WERI-Rb-1 (cell line): ENCODE results near the gene B4GALT2.

Source experiments
- DNase-seq: peaks from one replicate; pipeline ENCODE4 v3.0.0-alpha.2; 2020
- H3K27ac ChIP-seq: fragments of 250-450 bp; sonication (Bioruptor Pico); 2 replicates; pipeline ENCODE4 v1.5.1; 2020; ENCODE audit warnings: mild to moderate bottlenecking, moderate library complexity
- H3K27me3 ChIP-seq: fragments of 250-450 bp; sonication (Bioruptor Pico); 2 replicates; pipeline ENCODE4 v1.5.1; 2021; ENCODE audit warnings: mild to moderate bottlenecking, low read depth, moderate library complexity; ENCODE audit not compliant: insufficient read depth, severe bottlenecking
- H3K36me3 ChIP-seq: fragments of 250-450 bp; sonication (Bioruptor Pico); 2 replicates; pipeline ENCODE4 v1.5.1; 2020; ENCODE audit warnings: mild to moderate bottlenecking, moderate library complexity
- H3K4me3 ChIP-seq: 2 replicates; pipeline ENCODE4 v1.5.1; 2011; ENCODE audit warnings: low read depth, mild to moderate bottlenecking, control low read depth, low read length
- H3K9me3 ChIP-seq: fragments of 250-450 bp; sonication (Bioruptor Pico); 2 replicates; pipeline ENCODE4 v1.5.1; 2021; ENCODE audit warnings: mild to moderate bottlenecking, moderate library complexity; ENCODE audit not compliant: severe bottlenecking
- TF ChIP-seq, protein P1 (sequence below): IDR thresholded peaks from 2 replicates; pipeline ENCODE4 v1.5.1; 2011; ENCODE audit warnings: low read depth, mild to moderate bottlenecking, control low read depth, inconsistent platforms, low read length

Gene B4GALT2

DNA sequence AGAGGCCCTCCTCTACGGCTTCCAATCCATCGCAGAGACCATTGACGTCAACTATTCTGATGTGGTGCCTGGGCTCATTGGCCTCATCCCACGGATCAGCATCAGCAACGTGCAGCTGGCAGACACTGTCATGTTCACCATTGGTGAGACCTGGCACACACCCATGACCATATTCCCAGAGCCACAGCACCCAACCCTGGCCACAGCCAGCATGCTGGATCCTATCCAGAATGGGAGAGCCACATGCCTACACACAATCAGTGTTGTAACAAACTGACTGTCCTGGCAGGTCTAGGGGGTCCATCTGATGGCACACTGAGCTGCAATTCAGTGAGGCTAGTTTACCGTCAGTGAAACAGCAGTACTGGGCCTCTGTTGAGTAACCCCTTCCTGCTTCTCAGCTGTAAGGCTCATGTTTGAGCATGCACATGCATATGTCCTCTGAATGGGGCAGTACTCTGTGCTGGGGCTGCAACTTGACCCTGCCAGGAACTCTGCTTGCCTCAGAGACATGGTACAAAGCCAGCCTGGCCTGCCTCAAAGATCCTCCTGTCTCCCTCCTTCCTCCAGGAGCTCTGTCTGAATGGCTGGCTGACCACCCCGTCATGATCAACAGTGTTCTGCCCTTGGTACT, 21.5 kb upstream of the B4GALT2 start:
- DNase-seq, result no peak
- Histone ChIP-seq H3K4me3 (no peak overlapping the region), H3K9me3 (no peaks in the 10 kb centered on the region), H3K27ac (no peak overlapping the region), H3K36me3 (peaks cover 66% of the 10 kb centered on the region), H3K27me3 (no peaks in the 10 kb centered on the region)
- TF ChIP-seq, protein P1, sequence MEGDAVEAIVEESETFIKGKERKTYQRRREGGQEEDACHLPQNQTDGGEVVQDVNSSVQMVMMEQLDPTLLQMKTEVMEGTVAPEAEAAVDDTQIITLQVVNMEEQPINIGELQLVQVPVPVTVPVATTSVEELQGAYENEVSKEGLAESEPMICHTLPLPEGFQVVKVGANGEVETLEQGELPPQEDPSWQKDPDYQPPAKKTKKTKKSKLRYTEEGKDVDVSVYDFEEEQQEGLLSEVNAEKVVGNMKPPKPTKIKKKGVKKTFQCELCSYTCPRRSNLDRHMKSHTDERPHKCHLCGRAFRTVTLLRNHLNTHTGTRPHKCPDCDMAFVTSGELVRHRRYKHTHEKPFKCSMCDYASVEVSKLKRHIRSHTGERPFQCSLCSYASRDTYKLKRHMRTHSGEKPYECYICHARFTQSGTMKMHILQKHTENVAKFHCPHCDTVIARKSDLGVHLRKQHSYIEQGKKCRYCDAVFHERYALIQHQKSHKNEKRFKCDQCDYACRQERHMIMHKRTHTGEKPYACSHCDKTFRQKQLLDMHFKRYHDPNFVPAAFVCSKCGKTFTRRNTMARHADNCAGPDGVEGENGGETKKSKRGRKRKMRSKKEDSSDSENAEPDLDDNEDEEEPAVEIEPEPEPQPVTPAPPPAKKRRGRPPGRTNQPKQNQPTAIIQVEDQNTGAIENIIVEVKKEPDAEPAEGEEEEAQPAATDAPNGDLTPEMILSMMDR, result no peak

DNA sequence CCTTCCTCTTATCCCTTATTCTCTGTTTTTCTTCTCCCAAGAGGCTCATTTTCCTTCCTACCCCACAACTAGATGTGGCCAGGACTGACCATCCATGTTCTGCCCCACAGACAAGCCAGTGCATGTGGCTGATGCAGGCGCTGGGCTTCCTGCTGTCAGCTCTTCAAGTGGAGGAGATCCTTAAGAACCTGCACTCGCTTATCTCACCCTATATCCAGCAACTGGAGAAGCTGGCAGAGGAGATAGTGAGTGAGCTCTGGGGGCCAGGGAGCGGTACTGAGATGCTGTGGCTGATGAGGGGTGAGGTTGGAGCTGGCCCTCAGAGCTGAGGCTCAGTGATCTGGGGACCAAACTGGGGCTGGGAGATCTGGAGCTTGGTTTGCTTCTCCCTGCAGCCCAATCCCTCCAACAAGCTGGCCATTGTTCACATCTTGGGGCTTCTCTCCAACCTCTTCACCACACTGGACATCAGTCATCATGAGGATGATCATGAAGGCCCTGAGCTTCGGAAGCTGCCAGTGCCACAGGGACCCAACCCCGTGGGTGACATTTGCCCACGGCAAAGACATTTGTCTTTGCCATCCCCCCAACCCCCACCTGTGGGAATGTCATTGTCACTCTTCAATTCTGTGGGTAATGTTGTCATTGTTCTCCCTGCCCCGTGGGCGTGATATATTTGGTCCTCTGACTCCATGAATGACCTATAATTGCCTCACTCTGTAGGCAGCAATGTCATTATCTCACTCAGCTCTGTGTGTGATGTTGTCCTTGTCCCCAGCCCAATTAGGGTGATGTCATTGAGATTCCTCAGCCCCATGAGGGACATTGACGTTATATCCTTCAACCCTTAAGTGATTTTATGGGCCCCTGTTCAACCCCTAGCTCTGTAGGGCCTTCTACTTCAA, 20.4 kb upstream of the B4GALT2 start:
- DNase-seq, result no peak
- Histone ChIP-seq H3K27me3 (no peaks in the 10 kb centered on the region), H3K36me3 (peaks cover 74% of the 10 kb centered on the region), H3K27ac (no peak overlapping the region), H3K4me3 (no peak overlapping the region), H3K9me3 (no peaks in the 10 kb centered on the region)
- TF ChIP-seq, protein P1, result no peak

DNA sequence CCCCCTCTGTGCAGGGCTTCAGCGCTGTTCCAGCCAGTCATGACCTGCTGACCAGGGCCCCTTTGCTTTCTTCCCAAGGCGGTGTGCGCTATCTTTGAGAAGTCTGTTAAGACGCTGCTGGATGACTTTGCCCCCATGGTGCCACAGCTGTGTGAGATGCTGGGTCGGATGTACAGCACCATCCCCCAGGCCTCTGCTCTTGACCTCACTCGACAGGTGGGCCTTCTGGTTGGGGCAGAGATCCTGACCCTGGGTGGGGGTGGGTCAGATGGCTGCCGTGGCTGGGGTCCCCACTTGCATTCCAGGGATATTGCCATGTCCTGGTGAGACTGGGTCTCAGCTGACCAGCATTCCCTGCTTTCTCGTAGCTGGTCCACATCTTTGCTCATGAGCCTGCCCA, 18.2 kb upstream of the B4GALT2 start:
- Histone ChIP-seq H3K36me3 (peaks cover 83% of the 10 kb centered on the region), H3K4me3 (no peak overlapping the region), H3K27me3 (no peaks in the 10 kb centered on the region), H3K27ac (no peak overlapping the region), H3K9me3 (no peaks in the 10 kb centered on the region)
- TF ChIP-seq, protein P1, result no peak
- DNase-seq, result no peak

DNA sequence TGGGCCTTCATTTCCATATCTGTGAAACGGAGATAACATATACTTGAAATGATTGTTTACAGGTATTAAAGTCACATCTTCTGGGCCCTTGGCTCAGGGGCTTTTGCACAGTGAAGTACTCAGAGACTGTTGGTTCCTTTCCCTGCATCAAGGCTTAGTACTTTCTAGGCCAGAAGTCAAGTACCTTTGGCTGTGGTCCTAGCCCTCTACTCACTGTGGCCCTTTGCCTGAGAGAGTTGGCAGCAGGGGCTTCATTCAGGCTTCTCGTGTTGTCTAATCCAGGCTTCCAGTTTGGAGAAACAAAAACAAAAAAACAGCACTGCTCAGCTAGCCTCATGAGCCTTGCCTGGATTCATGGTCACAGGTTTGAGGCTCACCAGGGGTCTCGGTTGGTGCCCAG, 17.3 kb upstream of the B4GALT2 start:
- H3K4me3 ChIP-seq, result no peak overlapping the region
- H3K27ac ChIP-seq, result no peak overlapping the region
- no peak for DNase-seq
- peaks cover 77% of the 10 kb centered on the region for H3K36me3 ChIP-seq
- H3K27me3 ChIP-seq, result no peaks in the 10 kb centered on the region
- TF ChIP-seq, protein P1, result no peak
- no peaks in the 10 kb centered on the region for H3K9me3 ChIP-seq

DNA sequence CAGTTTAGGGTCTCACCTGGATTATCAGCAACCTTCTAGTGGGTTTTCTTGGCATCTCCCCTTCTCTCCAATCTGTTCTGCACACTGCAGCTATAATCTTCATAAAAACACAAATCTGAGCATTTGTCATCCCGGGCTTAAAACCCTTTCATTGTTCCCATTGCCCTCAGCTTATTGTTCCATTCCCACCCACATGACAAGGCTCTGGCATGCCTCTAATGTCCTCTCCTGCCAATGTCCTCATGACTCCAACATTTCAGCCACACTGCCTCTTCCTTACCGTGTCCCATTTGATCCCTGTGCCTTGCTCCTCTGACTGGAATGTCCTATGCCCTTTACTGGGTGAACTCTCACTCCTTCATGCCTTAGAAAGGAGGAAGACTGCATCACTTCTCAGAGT, 16.7 kb upstream of the B4GALT2 start:
- TF ChIP-seq, protein P1, result no peak
- H3K4me3 ChIP-seq, result no peak overlapping the region
- no peaks in the 10 kb centered on the region for H3K9me3 ChIP-seq
- no peak for DNase-seq
- H3K27me3 ChIP-seq, result no peaks in the 10 kb centered on the region
- H3K27ac ChIP-seq, result no peak overlapping the region
- peaks cover 76% of the 10 kb centered on the region for H3K36me3 ChIP-seq
